GM12801 (cell line): ENCODE data around the gene CDR2.

Experiments used
- CTCF ChIP-seq: IDR thresholded peaks from one replicate; pipeline ENCODE4 v1.5.1; 2011; ENCODE audit warnings: control low read depth; ENCODE audit not compliant: insufficient read length; ENCODE audit errors: extremely low read depth

CDR2 gene

GRCh38 chr16:22297114-22297870 lies 77.1 kb downstream of the CDR2 start, which contains the start of gene POLR3E:
Gene POLR3E (plus strand): TSS chr16:22297409. CDS start chr16:22302969, 5,560 bp downstream.
- no peak for TF ChIP-seq CTCF

GRCh38 chr16:22296225-22297113 lies 78.0 kb downstream of the CDR2 start:
- TF ChIP-seq CTCF, result no peak
